SKM-1 (cell line): ENCODE results near the gene EEF1G.

Experiments used
- DNase-seq: peaks from one replicate; lab custom pipeline; 2025; ENCODE audit not compliant: unreplicated experiment; lab: John Stamatoyannopoulos, UW

EEF1G gene

DNA sequence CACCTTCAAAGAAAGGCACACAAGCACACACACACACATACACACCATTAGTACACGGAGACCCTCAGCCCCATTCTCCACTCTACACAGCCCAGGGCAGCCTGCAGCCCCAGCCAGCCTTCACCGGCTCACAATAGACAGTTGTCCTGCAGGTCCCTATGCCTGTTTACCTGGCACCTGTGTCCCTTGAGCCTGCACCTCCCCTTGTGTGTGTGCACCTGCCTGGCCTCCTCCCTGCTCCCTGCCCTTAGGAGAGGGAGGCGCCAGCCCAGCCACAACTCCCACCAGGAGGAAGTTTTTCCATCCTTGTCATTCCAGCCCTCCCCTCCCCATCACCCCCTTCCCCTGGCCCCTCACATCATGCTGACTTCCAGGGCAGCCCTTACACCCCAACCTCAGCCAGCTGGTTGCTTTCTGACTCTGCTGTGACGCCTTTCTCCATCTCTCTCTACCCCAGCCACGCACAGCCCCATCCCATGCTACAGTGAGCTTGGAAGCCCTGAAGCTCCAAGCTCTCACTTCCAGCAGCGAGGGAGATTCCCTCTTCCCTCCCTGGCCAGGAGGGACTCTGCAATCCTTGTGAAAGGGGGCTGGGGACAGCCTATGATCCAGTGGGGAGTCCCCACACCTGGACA, 31.5 kb downstream of the EEF1G start:
- DNase-seq = no peak

DNA sequence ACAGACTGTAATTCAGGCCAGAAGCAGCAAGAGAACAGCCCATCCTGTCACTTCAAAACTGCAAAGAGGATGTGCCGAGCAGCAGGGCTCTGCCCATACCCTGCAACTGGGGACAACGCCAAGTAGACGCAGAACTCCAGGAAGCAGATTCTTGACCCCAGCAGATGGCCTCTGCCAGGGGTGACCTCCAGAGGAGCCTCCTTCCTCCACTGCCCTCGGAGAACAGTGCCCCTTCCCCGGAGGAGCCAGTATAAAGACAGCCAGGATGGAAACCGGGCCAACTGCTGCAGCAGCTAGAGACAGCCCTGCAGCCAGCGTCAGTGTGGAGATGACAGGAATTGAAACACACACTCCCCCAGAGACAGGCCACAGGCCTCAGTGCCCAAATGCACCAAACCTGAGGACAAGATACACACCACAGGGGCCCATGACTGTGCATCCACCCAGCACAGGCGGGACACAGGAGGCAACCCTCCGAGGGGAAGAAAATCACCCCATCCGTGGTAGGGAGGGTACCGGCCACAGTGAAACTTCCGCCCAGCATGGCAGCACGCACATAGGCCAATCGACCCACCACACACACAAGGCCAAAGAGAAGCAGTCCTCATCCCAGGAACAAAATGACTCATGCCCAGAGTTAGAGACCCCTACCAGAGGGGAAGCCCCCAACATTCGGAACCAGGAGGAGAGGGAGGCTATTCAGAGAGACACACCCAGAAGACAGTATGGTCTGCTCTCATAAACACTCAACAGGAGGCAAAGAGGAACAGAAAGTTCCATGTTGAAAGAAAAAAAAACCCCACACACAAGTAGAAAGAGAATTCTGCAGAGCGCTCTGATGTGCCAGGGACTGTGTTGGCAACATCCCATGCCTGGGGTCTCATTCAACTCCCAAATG, 32.6 kb downstream of the EEF1G start:
- DNase-seq = no peak

DNA sequence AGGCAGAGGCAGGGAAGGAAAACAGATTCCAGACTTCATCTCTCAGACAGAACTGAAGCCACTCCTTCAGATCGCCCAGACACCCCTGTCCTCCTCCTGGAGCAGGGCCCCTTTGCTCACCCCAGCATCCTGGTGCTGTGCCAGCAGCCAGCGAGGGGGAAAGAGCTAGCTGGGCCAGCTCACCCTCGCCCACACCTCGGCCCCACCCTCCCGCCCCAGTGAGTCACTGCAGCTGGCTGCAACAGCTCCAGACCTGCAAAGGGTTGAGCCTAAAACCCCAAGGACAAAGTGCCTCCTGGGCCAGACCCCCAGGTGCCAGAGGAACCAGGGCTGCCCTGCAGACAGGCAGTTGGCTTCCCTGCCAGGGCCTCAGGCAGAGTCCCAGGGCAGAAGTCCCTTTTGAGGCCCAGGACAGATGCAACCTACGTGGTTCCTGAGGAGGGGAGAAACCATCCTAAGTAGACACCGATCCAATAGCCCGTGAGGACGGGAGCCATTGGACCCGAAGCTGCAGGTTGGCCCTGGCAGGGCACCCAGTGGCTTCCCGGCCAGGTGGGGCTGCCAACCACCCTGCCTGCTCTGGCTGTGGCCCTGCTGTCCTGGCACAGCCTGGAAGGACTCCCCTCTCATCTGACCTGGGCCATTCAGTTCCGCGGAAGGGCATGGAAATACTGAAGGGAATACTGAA, 34.3 kb downstream of the EEF1G start:
- no peak for DNase-seq

DNA sequence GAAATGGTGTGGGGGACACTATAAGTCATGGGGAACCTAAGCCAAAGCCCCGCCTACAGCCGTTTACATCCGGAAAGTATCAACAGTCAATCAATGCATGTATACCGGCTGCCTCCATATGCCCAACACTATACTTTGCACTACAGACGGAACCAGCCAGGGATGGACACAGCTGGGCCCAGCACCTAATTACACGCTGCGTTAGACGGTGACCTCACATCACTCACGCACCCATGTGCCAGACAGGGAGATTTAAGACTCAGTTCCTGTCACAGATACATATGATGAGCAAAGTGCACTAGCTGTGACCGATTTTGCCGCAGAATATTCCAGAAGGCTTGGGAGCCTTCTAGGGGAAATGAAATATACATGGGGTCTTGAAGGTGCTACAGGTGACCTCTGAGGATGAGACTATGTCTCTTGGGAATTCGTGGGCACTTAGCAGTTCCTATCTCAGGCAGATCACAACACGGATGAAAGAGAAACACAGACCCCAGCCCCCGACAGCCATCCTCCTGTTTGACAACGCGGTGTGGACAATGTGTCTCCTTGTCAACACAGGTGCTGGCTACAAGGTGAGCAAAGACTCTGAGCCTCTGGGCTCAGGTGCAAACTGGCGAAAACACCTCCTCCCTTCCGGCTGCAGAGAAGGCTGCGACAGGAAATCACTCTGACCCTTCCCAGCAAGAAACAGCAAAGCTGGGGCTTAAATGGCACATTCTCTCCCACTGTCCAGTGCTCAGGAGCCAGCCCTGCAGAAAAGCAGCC, 35.0 kb downstream of the EEF1G start:
- DNase-seq = no peak

DNA sequence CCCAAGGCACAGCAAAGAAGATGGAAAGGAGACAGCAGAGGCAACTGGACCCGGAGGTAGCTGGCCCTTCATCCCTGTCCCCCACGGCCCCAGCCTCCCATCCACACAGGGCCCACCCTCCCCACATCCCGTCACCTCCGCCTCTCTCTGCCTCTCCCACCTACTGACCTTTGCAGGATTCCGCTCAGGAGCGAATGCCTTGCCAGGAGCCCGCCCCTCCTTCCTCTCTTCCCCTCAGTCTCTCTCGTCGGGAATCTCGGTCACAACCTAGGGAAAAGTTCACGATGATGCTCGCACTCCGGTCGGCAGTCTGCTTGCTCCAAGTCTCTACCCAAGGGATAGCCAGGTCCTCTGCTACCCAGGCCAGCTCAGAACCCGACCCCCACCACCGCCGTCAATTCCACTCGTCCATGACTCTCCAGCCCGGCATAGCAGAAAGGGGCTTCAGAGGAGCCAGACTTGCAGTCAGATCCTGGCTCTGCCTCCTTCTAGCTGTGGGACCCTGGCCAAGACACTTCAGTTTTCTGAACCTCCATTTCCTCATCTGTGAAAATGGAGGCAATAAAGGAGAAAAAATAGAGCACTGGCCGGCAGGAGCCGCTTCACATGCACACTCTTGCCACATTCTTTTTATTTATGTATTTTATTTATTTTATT, 37.3 kb downstream of the EEF1G start:
- DNase-seq = no peak

DNA sequence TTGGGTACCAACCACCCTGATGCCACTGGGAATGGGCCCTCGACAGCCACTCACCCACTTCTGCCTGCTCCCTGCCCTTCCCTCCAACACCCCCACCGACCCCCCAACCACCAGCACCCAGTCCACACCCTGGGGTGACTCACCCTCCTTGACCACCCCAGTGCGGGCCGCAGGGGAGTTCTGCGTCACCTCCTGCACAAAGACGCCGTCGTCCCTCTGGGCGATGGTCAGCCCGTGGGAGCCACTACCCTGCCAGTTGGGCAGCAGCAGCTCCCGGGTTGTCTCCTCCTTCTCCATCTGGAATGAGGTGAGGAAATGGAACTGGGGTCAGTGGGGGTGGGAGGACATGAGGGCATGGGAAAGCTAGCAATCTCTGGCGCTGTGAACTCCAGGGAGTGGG, 37.9 kb downstream of the EEF1G start:
- DNase-seq = no peak

DNA sequence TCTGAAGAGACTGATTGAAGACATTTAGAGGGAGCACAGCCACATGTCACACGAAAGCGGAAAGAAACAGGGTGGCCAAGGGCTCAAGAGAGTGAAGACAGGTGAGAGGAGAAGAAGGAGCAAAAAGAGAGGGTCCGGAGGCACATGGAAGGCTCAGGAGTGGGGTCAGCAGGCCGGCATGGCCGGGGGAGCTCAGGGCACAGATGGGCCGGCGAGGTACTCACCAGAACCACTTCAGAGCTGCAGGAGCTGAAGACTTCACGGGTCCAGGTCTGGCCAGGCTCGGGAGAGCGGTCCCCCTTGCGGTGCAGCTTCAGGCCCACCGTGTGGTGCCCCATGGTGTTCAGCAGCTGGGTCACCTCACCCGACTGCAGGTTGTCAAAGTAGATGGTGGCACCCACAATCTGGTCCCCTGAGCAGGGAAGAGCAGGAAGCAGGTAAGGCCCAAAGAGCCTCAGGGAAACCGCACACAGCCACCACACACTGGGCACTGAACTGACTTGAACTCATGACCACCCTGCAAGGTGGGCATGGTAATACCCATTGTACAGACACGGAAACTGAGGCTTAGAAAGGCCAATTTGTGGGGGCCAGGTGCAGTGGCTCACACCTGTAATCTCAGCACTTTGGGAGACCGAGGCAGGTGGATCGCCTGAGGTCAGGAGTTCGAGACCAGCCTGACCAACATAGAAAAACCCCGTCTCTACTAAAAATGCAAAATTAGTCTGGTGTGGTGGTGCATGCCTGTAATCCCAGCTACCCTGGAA, 38.7 kb downstream of the EEF1G start:
- DNase-seq = no peak

DNA sequence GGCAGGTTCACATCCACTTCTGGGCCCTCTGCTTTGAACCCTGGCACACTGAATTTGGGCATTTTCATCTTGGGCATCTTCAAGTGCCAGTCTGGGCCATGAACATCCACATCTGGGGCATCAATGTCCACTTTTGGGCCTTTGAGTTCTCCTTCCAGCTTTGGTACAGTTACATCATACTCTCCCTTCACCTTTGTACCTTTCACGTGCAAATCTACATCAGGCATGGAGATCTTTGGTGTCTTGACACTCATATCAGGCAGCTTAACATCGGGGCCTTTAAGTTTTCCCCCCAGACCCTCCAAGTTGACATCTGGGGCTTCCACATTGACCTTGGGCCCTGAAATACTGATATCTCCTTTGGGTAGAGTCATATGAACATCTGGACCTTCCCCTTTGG, 41.6 kb downstream of the EEF1G start:
- DNase-seq = no peak

DNA sequence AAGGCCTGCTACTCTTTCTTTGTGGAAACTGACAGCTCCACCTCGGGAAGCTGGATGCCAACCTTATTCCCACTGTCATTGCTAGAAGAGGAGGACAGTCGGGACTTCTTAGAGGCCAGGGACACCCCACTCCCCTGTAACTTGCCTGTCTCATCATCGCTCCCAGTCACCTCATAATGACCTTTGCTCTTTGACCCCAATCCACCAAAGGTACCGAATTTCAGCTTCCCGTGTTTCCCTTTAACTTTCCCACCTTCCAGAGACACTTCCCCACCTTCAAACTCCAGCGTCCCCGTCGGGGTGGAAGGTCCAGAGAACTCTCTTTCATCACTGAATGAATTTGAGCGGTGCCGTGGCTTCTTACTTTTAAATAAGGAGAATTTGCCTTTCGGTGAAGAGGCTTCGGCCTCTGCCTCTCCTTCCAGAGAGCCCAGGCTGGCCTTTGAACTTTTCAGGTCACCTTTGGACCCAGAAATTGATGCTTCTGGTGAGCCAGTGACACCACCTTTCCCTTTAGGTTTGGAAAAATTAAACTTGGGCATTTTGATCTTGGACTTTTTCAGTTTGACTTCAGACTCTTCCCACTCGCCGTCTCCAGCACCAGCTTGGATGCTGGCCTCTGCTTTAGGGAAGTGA, 56.8 kb downstream of the EEF1G start:
- DNase-seq = no peak

DNA sequence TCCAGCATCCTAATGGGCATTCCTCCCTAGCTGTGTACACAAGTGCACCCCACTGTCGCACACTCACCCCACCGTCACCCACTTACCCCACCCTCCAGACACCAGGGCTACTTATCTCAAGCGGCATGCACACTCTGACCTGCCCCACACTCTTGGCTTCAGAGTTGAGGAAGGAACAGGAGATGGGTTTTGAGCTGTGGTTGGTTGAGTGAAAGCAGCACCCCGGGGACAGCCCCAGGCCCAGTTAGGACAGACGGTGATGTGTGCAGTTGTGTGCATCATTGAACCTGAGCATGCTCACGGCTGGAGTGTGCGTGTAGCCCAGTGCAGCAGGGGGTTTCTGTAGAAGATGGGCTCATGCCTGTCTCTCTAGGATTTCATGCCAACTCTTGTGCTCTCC, 59.5 kb downstream of the EEF1G start:
- DNase-seq = no peak

DNA sequence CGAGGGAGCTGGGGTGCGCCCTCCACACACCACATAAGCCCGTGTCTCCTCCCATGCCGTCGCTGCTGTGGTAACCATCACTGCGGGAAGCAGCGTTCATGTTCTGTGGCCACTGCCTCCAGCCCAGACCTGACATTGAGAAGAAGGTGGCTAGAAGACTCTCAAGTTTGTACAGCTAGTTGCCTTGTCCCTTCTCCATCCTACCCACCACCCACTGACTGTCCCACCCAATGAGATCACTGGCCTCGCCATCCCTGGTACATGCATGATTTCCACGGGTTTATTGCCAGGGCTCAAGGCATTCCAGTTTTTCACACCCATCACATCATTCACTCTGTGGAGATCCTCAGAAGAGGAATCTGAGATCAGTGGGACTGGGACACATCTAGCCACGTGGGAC, 60.1 kb downstream of the EEF1G start:
- DNase-seq = no peak

DNA sequence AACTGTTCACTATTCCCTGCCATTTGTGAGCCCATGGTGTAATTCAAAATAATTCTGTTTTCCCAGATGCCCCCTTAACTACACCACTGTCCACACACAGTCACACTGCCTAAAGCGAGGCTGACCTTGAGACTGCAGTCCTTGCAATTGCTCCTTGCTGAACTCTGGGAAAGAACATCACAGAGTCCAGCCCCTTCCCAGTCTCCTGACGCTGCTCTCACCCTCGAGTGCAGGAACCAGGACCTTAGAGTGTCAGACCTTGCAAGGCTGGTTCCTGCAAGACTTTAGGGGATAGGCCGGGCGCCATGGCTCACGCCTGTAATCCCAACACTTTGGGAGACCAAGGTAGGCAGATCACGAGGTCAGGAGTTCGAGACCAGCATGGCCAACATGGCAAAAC, 60.7 kb downstream of the EEF1G start:
- DNase-seq = no peak
